Measurements from ENCODE around the gene MRRF.

GRCh38 chr9:122322553-122322952, 57.9 kb downstream of the MRRF start:
- TF ChIP-seq GATA3 (IDR thresholded peaks at IDR 0.05; ENCODE audit: low read depth, low read length) (no peak), GATA2 (IDR thresholded peaks at IDR 0.05; ENCODE audit: low read depth, low read length) (no peak)

Measured in SH-SY5Y (cell line).